Stomach (tissue), 4 donors: ENCODE results near the gene SACS.

Experiments used
- POLR2A ChIP-seq, 4 donors: fragments of 450-650 bp; IDR thresholded peaks; one replicate each; pipeline ENCODE4 v1.6.1; 2016; ENCODE audit warnings: antibody characterized with exemption in 4 of 4, control low read depth in 2 of 4, mild to moderate bottlenecking in 1 of 4, moderate library complexity in 1 of 4
- TF ChIP-seq, protein P1 (sequence below), 7 experiments: fragments of 450-650 bp in 4 of 7; fragments of 200-600 bp in 3 of 7; sonication (generic) in 3 of 7; IDR thresholded peaks; one replicate each; pipeline ENCODE4 v1.5.1; 2016 to 2019; ENCODE audit warnings: antibody characterized with exemption in 7 of 7, control low read depth in 2 of 7, mild to moderate bottlenecking in 1 of 7

DNA sequence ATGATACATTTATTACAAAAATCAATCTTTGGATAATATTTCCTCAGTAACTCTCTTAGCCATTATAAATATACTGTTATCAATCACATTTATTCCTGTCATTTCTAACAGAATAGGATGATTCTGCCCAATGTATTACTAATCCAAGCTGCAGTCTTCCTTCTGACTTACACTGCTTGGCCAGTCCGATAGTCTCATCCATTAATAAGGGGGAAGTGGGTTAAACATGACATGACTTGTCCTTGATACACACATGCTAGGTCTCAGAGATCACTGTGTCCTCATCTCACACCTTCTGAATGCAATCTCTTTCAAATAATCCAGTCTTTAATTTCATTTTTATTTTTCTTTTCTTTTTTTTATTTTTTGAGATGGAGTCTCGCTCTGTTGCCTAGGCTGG lies 18.8 kb downstream of the SACS start:
- TF ChIP-seq, protein P1, sequence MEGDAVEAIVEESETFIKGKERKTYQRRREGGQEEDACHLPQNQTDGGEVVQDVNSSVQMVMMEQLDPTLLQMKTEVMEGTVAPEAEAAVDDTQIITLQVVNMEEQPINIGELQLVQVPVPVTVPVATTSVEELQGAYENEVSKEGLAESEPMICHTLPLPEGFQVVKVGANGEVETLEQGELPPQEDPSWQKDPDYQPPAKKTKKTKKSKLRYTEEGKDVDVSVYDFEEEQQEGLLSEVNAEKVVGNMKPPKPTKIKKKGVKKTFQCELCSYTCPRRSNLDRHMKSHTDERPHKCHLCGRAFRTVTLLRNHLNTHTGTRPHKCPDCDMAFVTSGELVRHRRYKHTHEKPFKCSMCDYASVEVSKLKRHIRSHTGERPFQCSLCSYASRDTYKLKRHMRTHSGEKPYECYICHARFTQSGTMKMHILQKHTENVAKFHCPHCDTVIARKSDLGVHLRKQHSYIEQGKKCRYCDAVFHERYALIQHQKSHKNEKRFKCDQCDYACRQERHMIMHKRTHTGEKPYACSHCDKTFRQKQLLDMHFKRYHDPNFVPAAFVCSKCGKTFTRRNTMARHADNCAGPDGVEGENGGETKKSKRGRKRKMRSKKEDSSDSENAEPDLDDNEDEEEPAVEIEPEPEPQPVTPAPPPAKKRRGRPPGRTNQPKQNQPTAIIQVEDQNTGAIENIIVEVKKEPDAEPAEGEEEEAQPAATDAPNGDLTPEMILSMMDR (IDR thresholded peaks at IDR 0.05) = no peak
- TF ChIP-seq POLR2A (IDR thresholded peaks at IDR 0.05) = no peak
